T-cell (primary cell): Measurements from ENCODE around the gene OR4N2. TPM values are rescaled to one million over a fixed set of nuclear protein-coding genes. Genes with fewer than 3 reads are reported as not detected.
"Not testable (repeated sequence)": the region's sequence is repeated elsewhere in the genome, so short reads cannot be mapped to it uniquely, and the experiment has no call there.

Experiments used
- ATAC-seq, 4 experiments: fragments of 200-7000 bp in 3 of 4; fragments of 150-1000 bp in 1 of 4; cut with Tn5 transposase; replicated peaks in 1 of 4; 1 replicate in 3 of 4; 2 replicates in 1 of 4; pipeline ENCODE4 v1.10.0; 2021; ENCODE audit warnings: moderate library complexity in 3 of 4, mild to moderate bottlenecking in 2 of 4, moderate number of reproducible peaks in 1 of 4
- CTCF ChIA-PET, 2 donors: fragments of 300-600 bp; sonication (Branson Sonifier 250); formaldehyde crosslinking; loops; one replicate each; lab custom pipeline; 2022; ENCODE audit warnings: antibody characterized with exemption in 2 of 2; lab: Charles Lee
- POLR2A ChIA-PET, 2 donors: fragments of 300-600 bp; sonication (Branson Sonifier 250); formaldehyde crosslinking; loops; one replicate each; lab custom pipeline; 2022; ENCODE audit warnings: antibody characterized with exemption in 2 of 2; lab: Charles Lee
- DNase-seq, 35 experiments: peaks; one replicate each; pipeline versions ENCODE4 v3.0.0 to v3.0.0-alpha.2; 2013 to 2023
- H3K27ac ChIP-seq: one replicate; pipeline ENCODE4 v1.5.1; 2013; ENCODE audit warnings: low read length
- H3K27me3 ChIP-seq, 2 experiments: replicated peaks in 1 of 2; 1 replicate in 1 of 2; 2 replicates in 1 of 2; pipeline versions ENCODE4 v1.6.1 to v1.7.0; 2013; ENCODE audit warnings: low read length in 1 of 2, mixed read lengths in 1 of 2; ENCODE audit not compliant: control insufficient read depth in 2 of 2, insufficient read depth in 2 of 2; ENCODE audit errors: extremely low read depth in 1 of 2
- H3K36me3 ChIP-seq, 2 donors: 1 replicate in 1 of 2; 2 replicates in 1 of 2; pipeline versions ENCODE4 v1.6.1 to v1.7.0; 2013; ENCODE audit warnings: low read length in 1 of 2; ENCODE audit not compliant: control insufficient read depth in 2 of 2, insufficient read depth in 1 of 2; ENCODE audit errors: extremely low read depth in 1 of 2
- H3K4me1 ChIP-seq, 2 experiments: 1 replicate in 1 of 2; 2 replicates in 1 of 2; pipeline versions ENCODE4 v1.6.1 to v1.7.0; 2013; ENCODE audit warnings: low read length in 2 of 2, mixed read lengths in 1 of 2; ENCODE audit not compliant: insufficient read depth in 2 of 2, control insufficient read depth in 1 of 2; ENCODE audit errors: extremely low read depth in 1 of 2
- H3K4me3 ChIP-seq, 2 donors: 1 replicate in 1 of 2; 2 replicates in 1 of 2; pipeline versions ENCODE4 v1.5.1 to v1.7.0; 2013; ENCODE audit warnings: mild to moderate bottlenecking in 2 of 2, low read length in 1 of 2, moderate library complexity in 1 of 2; ENCODE audit not compliant: control insufficient read depth in 1 of 2; ENCODE audit errors: extremely low read depth in 1 of 2
- H3K9me3 ChIP-seq: 2 replicates; pipeline ENCODE4 v1.7.0; 2013
- H3K27ac Mint-ChIP-seq, 2 donors: one replicate each; pipeline ENCODE4 v1.8.0; 2020 to 2021; ENCODE audit warnings: mild to moderate bottlenecking in 2 of 2, mixed read lengths in 2 of 2
- H3K27me3 Mint-ChIP-seq, 2 donors: one replicate each; pipeline ENCODE4 v1.8.0; 2021 to 2022; ENCODE audit warnings: mixed read lengths in 2 of 2
- H3K36me3 Mint-ChIP-seq: one replicate; pipeline ENCODE4 v1.8.0; 2021; ENCODE audit warnings: mixed read lengths
- H3K4me1 Mint-ChIP-seq, 3 donors: one replicate each; pipeline ENCODE4 v1.8.0; 2020 to 2022; ENCODE audit warnings: mixed read lengths in 3 of 3, mild to moderate bottlenecking in 1 of 3
- H3K4me3 Mint-ChIP-seq, 3 donors: one replicate each; pipeline ENCODE4 v1.8.0; 2020 to 2022; ENCODE audit warnings: mild to moderate bottlenecking in 3 of 3, mixed read lengths in 3 of 3, moderate library complexity in 3 of 3
- H3K9me3 Mint-ChIP-seq, 3 donors: one replicate each; pipeline ENCODE4 v1.8.0; 2020 to 2022; ENCODE audit warnings: mixed read lengths in 3 of 3
- WGBS: methylation state at CpG from one replicate; pipeline ENCODE4 v1.1.5; 2013; ENCODE audit warnings: missing lambda C conversion rate; ENCODE audit not compliant: insufficient coverage; 5-methylcytosine and 5-hydroxymethylcytosine counted together
- total RNA-seq, 35 experiments: library from RNA in 6 of 35; stranded (reverse) in 6 of 35; fragments of 120-200 nt in 1 of 35; gene quantifications; one replicate each; pipeline versions ENCODE4 v1.2.1 to v1.2.4 and lab custom pipeline; 2013 to 2026

The OR4N2 gene
- not detected for total RNA-seq
- not detected for total RNA-seq (2013)
- total RNA-seq (lab: John Stamatoyannopoulos, UW): 0 to 0.09 (median 0) reads per million in 29 experiments

GRCh38 chr14:19803470-19803869 is at the start of gene OR4N2:
Gene OR4N2 (plus strand): TSS chr14:19803770. CDS start chr14:19827449, 23,679 bp downstream.
- H3K4me1 Mint-ChIP-seq, H3K27me3 Mint-ChIP-seq: not testable (repeated sequence)
- WGBS: no CpG with 5 or more reads among the region's 1 CpG

GRCh38 chr14:19754172-19754571 is 49.4 kb upstream of the OR4N2 start:
- no peak for ATAC-seq
- Mint-ChIP-seq H3K36me3 (no peaks in the 10 kb centered on the region), H3K4me1 (no peaks in the 10 kb centered on the region), H3K27ac (no peak overlapping the region), H3K4me3 (no peak overlapping the region), H3K9me3 (no peaks in the 10 kb centered on the region), H3K27me3 (no peaks in the 10 kb centered on the region)
- Histone ChIP-seq H3K27ac (no peak overlapping the region), H3K9me3 (no peaks in the 10 kb centered on the region), H3K4me1 (no peaks in the 10 kb centered on the region), H3K4me3 (no peak overlapping the region), H3K27me3 (no peaks in the 10 kb centered on the region), H3K36me3 (no peaks in the 10 kb centered on the region)
- POLR2A ChIA-PET: no interaction called here
- CTCF ChIA-PET: no interaction called here
- WGBS: no CpG with 5 or more reads among the region's 2 CpGs
- no peak for DNase-seq

More at GRCh38 chr14:19803470-19803869, at the start of gene OR4N2:
- H3K9me3 Mint-ChIP-seq, H3K9me3 ChIP-seq, H3K36me3 Mint-ChIP-seq, H3K36me3 ChIP-seq, H3K4me3 Mint-ChIP-seq, DNase-seq, H3K27ac Mint-ChIP-seq, ATAC-seq, CTCF ChIA-PET, POLR2A ChIA-PET, H3K4me3 ChIP-seq, H3K27me3 ChIP-seq, H3K27ac ChIP-seq, H3K4me1 ChIP-seq: not testable (repeated sequence)

DNA sequence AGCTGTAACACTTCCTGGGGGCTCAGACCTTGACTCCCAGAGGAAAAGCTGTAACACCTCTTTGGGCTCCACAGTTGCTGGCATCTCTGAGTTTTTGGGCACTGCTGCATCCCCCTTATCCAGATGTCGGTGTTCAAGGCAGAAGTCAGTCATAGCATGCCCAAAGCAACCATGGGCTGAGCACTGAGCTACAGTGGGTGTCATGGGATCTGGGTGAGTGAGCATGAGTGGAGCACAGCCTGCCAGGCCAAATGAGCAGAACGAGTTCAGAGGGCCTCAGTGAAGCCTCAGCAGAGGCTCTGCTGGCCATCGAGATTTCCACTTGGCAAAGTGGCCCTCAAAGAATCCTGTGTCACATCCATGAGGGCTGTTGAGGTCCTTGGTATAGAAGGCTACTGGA is 32.1 kb upstream of the OR4N2 start:
- DNase-seq: not testable (repeated sequence)

GRCh38 chr14:19771895-19772430 is 31.6 kb upstream of the OR4N2 start:
- ATAC-seq (no peak), DNase-seq (no peak)
- Mint-ChIP-seq H3K4me3 (no peak overlapping the region), H3K27ac (no peak overlapping the region), H3K27me3 (no peaks in the 10 kb centered on the region), H3K4me1 (no peaks in the 10 kb centered on the region), H3K9me3 (peaks cover 8 to 20% (median 9%) of the 10 kb centered on the region in 3 donors), H3K36me3 (no peaks in the 10 kb centered on the region)
- H3K27me3 ChIP-seq: no peaks in the 10 kb centered on the region
- no peak overlapping the region for H3K4me3 ChIP-seq
- ChIA-PET POLR2A (no interaction called here), CTCF (no interaction called here)
- no peaks in the 10 kb centered on the region for H3K4me1 ChIP-seq
- H3K36me3 ChIP-seq: no peaks in the 10 kb centered on the region
- peaks cover 4% of the 10 kb centered on the region for H3K9me3 ChIP-seq
- WGBS: no CpG with 5 or more reads among the region's 1 CpG
- H3K27ac ChIP-seq: no peak overlapping the region

More for the DNA sequence above, 32.1 kb upstream of the OR4N2 start:
- H3K4me1 Mint-ChIP-seq, H3K9me3 ChIP-seq, H3K36me3 Mint-ChIP-seq, H3K27ac ChIP-seq, H3K27ac Mint-ChIP-seq, POLR2A ChIA-PET, H3K4me3 ChIP-seq, H3K27me3 ChIP-seq, H3K36me3 ChIP-seq, H3K4me3 Mint-ChIP-seq, H3K27me3 Mint-ChIP-seq, ATAC-seq, CTCF ChIA-PET, H3K4me1 ChIP-seq: not testable (repeated sequence)
- WGBS: 59% methylated on average over 3 of the region's 3 CpGs
- peaks cover 8 to 20% (median 9%) of the 10 kb centered on the region in 3 donors for H3K9me3 Mint-ChIP-seq

DNA sequence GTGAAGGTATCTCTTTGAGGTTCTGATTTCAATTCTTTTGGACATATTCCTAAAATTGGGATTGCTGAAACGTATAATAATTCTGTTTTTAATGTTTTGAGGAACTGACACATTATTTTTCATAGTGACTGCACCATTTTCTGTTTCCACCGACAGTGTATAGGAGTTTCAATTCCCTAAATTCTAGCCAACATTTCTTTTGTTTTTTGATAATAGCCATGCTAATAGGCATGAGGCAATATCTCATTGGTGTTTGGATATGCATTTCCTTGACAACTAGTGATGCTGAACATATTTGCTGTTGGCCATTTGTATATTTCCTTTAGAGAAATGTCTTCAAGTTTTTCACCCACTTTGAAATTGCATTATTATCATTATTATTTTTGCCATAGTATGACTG is 31.1 kb upstream of the OR4N2 start:
- H3K36me3 Mint-ChIP-seq, POLR2A ChIA-PET, H3K4me1 ChIP-seq, H3K27me3 ChIP-seq, H3K4me3 ChIP-seq, H3K9me3 ChIP-seq, H3K36me3 ChIP-seq, H3K27ac ChIP-seq, DNase-seq, H3K4me1 Mint-ChIP-seq, H3K27ac Mint-ChIP-seq, ATAC-seq, H3K27me3 Mint-ChIP-seq, H3K4me3 Mint-ChIP-seq, CTCF ChIA-PET: not testable (repeated sequence)
- WGBS: no CpG with 5 or more reads among the region's 2 CpGs
- H3K9me3 Mint-ChIP-seq: peaks cover 8 to 20% (median 9%) of the 10 kb centered on the region in 3 donors

DNA sequence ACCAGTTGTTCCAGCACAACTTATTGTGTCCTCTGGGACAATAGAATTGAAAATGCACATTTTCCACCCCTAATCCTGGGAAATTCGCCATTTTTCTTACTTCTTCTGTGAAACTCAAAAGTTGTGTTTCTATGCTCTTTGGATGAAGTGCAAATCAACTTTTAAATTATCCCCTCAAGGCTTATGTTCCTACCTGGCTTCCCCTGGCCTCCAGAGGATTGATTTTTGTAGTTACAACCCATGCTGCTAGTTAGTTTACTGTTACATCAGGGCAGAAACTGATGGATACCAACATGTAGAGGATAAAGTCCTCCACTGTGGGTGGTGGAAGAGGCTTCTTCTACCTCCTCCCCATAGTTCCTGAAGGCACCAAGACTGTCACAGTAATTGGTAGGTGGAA is 30.4 kb upstream of the OR4N2 start, which contains the start of gene OR4M1:
OR4M1 (plus strand) TSS at position 301 of the 400 bp plus-strand sequence. CDS start 6,819 bp downstream, outside the sequence.
- H3K4me1 ChIP-seq, H3K27ac Mint-ChIP-seq, ATAC-seq, H3K27ac ChIP-seq, DNase-seq, H3K4me1 Mint-ChIP-seq, H3K27me3 Mint-ChIP-seq, H3K36me3 Mint-ChIP-seq, H3K27me3 ChIP-seq, H3K4me3 ChIP-seq, H3K9me3 ChIP-seq, POLR2A ChIA-PET, H3K36me3 ChIP-seq, H3K4me3 Mint-ChIP-seq: not testable (repeated sequence)
- WGBS: no CpG with 5 or more reads among the region's 1 CpG
- CTCF ChIA-PET: interaction anchor here in 1 of 2 donors (0.6 kb wide), 1 partner anchor 13 kb away, joined by 3 read pairs; no protein-coding TSS in a partner anchor
- peaks cover 8 to 20% (median 9%) of the 10 kb centered on the region in 3 donors for H3K9me3 Mint-ChIP-seq
